Naive thymus-derived CD4-positive, alpha-beta T cell (primary cell): ENCODE results near the gene PTGES. TPM values are rescaled to one million over a fixed set of nuclear protein-coding genes. Genes with fewer than 3 reads are reported as not detected.

ENCODE experiments used
- ATAC-seq: fragments of 150-1000 bp; cut with Tn5 transposase; 2 replicates; pipeline ENCODE4 v1.10.0; 2021; ENCODE audit warnings: mild to moderate bottlenecking, moderate library complexity
- CTCF ChIA-PET: fragments of 350-600 bp; sonication (Branson Sonifier 250); formaldehyde crosslinking; loops from one replicate; lab custom pipeline; 2021; ENCODE audit warnings: antibody characterized with exemption; lab: Charles Lee
- POLR2A ChIA-PET: fragments of 350-600 bp; sonication (Branson Sonifier 250); formaldehyde crosslinking; loops from one replicate; lab custom pipeline; 2021; ENCODE audit warnings: antibody characterized with exemption, inconsistent platforms; lab: Charles Lee
- DNase-seq, 9 donors: peaks; one replicate each; pipeline versions ENCODE4 v3.0.0 to v3.0.0-alpha.2; 2020 to 2022; ENCODE audit warnings: mixed read lengths in 1 of 9
- H3K27ac ChIP-seq: one replicate; pipeline ENCODE4 v1.7.0; 2013; ENCODE audit warnings: mild to moderate bottlenecking, low read depth, low read length, moderate library complexity
- H3K27me3 ChIP-seq, 2 donors: one replicate each; pipeline ENCODE4 v1.7.0; 2013; ENCODE audit warnings: low read length in 2 of 2, mild to moderate bottlenecking in 2 of 2, moderate library complexity in 2 of 2; ENCODE audit not compliant: control insufficient read depth in 2 of 2, insufficient read depth in 2 of 2
- H3K36me3 ChIP-seq, 3 experiments: 1 replicate in 2 of 3; 2 replicates in 1 of 3; pipeline ENCODE4 v1.7.0; 2013; ENCODE audit warnings: low read length in 3 of 3, mild to moderate bottlenecking in 3 of 3, moderate library complexity in 1 of 3; ENCODE audit not compliant: insufficient read depth in 3 of 3, control insufficient read depth in 2 of 3
- H3K4me1 ChIP-seq, 2 donors: one replicate each; pipeline ENCODE4 v1.7.0; 2013; ENCODE audit warnings: low read length in 2 of 2, mild to moderate bottlenecking in 2 of 2, moderate library complexity in 1 of 2; ENCODE audit not compliant: control insufficient read depth in 2 of 2, insufficient read depth in 2 of 2
- H3K4me3 ChIP-seq: 2 replicates; pipeline ENCODE4 v1.7.0; 2013; ENCODE audit warnings: mild to moderate bottlenecking, low read length
- H3K9me3 ChIP-seq, 3 experiments: 1 replicate in 2 of 3; 2 replicates in 1 of 3; pipeline ENCODE4 v1.7.0; 2013; ENCODE audit warnings: low read length in 3 of 3; ENCODE audit not compliant: control insufficient read depth in 2 of 3
- H3K27ac Mint-ChIP-seq, 9 donors: one replicate each; pipeline ENCODE4 v1.8.0; 2020 to 2022; ENCODE audit warnings: mixed read lengths in 9 of 9, mild to moderate bottlenecking in 8 of 9, moderate library complexity in 5 of 9, inconsistent platforms in 2 of 9
- H3K27me3 Mint-ChIP-seq, 5 donors: one replicate each; pipeline ENCODE4 v1.8.0; 2021 to 2022; ENCODE audit warnings: mixed read lengths in 5 of 5, mild to moderate bottlenecking in 1 of 5
- H3K36me3 Mint-ChIP-seq, 5 donors: one replicate each; pipeline ENCODE4 v1.8.0; 2020 to 2022; ENCODE audit warnings: mixed read lengths in 5 of 5, mild to moderate bottlenecking in 3 of 5, inconsistent platforms in 1 of 5
- H3K4me1 Mint-ChIP-seq, 7 donors: one replicate each; pipeline ENCODE4 v1.8.0; 2020 to 2022; ENCODE audit warnings: mixed read lengths in 7 of 7, mild to moderate bottlenecking in 3 of 7, inconsistent platforms in 1 of 7
- H3K4me3 Mint-ChIP-seq, 10 donors: one replicate each; pipeline ENCODE4 v1.8.0; 2020 to 2022; ENCODE audit warnings: mild to moderate bottlenecking in 10 of 10, mixed read lengths in 10 of 10, moderate library complexity in 6 of 10, inconsistent platforms in 2 of 10
- H3K9me3 Mint-ChIP-seq, 11 donors: one replicate each; pipeline ENCODE4 v1.8.0; 2020 to 2022; ENCODE audit warnings: mixed read lengths in 11 of 11, mild to moderate bottlenecking in 4 of 11, inconsistent platforms in 1 of 11, moderate library complexity in 1 of 11
- intact Hi-C, 2 donors: fragments of 100-400 bp; cut with micrococcal nuclease; formaldehyde crosslinking; loops; one replicate each; pipeline ENCODE4 v1.15.1; 2023
- polyA plus RNA-seq, 2 donors: library from polyadenylated mRNA; unstranded; fragments of 300-500 nt; fragmentation: Illumina TruSeq; gene quantifications; one replicate each; pipeline ENCODE4 v1.2.3, GENCODE V29; 2021
- total RNA-seq, 6 experiments: library from RNA in 5 of 6; stranded (reverse) in 5 of 6; gene quantifications; 1 replicate in 5 of 6; 2 replicates in 1 of 6; pipeline ENCODE4 v1.2.3 and lab custom pipeline; 2021 to 2026

Gene PTGES
- total and polyA plus RNA-seq, 7 experiments from 2014 or later, result 0.19 to 1.1 (median 0.50) TPM; not detected in 4

DNA sequence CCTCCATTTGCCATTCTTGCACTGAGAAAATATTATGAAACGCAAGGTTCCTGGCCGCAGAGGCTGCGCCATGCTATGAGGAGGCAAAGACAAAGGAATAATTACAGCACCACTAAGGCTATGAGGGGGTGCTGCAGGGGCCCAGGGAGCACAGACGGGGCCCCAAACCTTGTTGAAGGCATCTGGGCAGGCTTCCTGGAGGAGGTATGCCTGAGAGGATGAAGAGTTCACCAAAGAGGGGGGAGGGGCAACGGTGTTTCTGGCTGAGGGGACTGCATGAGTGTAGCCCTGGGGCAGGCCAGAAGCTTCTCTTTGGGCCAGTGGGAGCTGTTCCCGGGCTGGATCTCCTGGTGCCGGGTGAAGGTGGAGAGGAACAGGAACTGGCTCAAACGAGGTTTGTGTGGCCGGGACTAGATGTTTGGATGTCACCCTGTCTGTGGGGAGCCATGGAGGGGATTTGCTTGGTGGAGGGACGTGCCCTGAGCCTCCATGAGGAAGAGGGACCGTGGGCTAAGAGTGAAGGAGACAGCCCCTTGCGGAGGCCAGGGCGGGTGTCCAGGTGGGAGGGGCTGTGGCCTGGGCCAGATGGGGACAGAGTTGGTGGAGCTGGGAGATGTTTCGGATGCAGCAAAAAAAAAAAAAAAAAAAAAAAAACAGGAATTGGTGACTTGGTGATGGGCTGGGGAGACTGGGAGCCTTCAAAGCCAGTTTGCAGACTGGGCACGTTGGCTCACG is 28.2 kb downstream of the PTGES start:
- POLR2A ChIA-PET, result interaction anchor here (0.6 kb wide), 1 partner anchor 59 kb away, joined by 3 read pairs; no protein-coding TSS in a partner anchor
- Mint-ChIP-seq H3K4me3 (no peak overlapping the region), H3K27ac (no peak overlapping the region), H3K36me3 (no peaks in the 10 kb centered on the region), H3K27me3 (peaks cover 0 to 17% (median 4%) of the 10 kb centered on the region in 5 donors), H3K9me3 (no peaks in the 10 kb centered on the region), H3K4me1 (peaks cover 0 to 4% (median 3%) of the 10 kb centered on the region in 7 donors)
- CTCF ChIA-PET, result interaction anchor here (1.5 kb wide), 1 partner anchor 61 kb away, joined by 6 read pairs; no protein-coding TSS in a partner anchor
- DNase-seq (no peak), ATAC-seq (no peak)
- H3K9me3 ChIP-seq, result no peaks in the 10 kb centered on the region
- H3K4me3 ChIP-seq, result no peak overlapping the region
- H3K27me3 ChIP-seq, result no peaks in the 10 kb centered on the region
- no peaks in the 10 kb centered on the region for H3K4me1 ChIP-seq
- no peak overlapping the region for H3K27ac ChIP-seq
- intact Hi-C loops, result loop anchor here in 1 of 2 donors (5.0 kb wide), 1 partner anchor 587 kb away; no protein-coding TSS in a partner anchor
- no peaks in the 10 kb centered on the region for H3K36me3 ChIP-seq

GRCh38 chr9:129722913-129723312 is 29.9 kb downstream of the PTGES start:
- no peaks in the 10 kb centered on the region for H3K4me1 ChIP-seq
- ATAC-seq (no peak), DNase-seq (no peak)
- CTCF ChIA-PET, result no interaction called here
- no peak overlapping the region for H3K4me3 ChIP-seq
- intact Hi-C loops, result no loop called here
- H3K4me1 Mint-ChIP-seq, result peaks cover 0 to 4% (median 3%) of the 10 kb centered on the region in 7 donors
- H3K4me3 Mint-ChIP-seq, result no peak overlapping the region
- no peak overlapping the region for H3K27ac ChIP-seq
- H3K36me3 ChIP-seq, result no peaks in the 10 kb centered on the region
- no peaks in the 10 kb centered on the region for H3K9me3 ChIP-seq
- H3K27me3 Mint-ChIP-seq, result peaks cover 0 to 16% (median 4%) of the 10 kb centered on the region in 5 donors
- POLR2A ChIA-PET, result no interaction called here
- H3K36me3 Mint-ChIP-seq, result no peaks in the 10 kb centered on the region
- no peak overlapping the region for H3K27ac Mint-ChIP-seq
- no peaks in the 10 kb centered on the region for H3K9me3 Mint-ChIP-seq
- no peaks in the 10 kb centered on the region for H3K27me3 ChIP-seq

GRCh38 chr9:129720865-129721545 is 31.8 kb downstream of the PTGES start:
- H3K4me3 ChIP-seq, result no peak overlapping the region
- no peaks in the 10 kb centered on the region for H3K36me3 ChIP-seq
- H3K9me3 Mint-ChIP-seq, result no peaks in the 10 kb centered on the region
- H3K27me3 Mint-ChIP-seq, result peaks cover 0 to 14% (median 4%) of the 10 kb centered on the region in 5 donors
- ChIA-PET POLR2A (no interaction called here), CTCF (no interaction called here)
- H3K4me1 Mint-ChIP-seq, result no peaks in the 10 kb centered on the region
- intact Hi-C loops, result no loop called here
- H3K4me1 ChIP-seq, result no peaks in the 10 kb centered on the region
- ATAC-seq, result no peak
- H3K27me3 ChIP-seq, result no peaks in the 10 kb centered on the region
- no peak overlapping the region for H3K27ac Mint-ChIP-seq
- H3K36me3 Mint-ChIP-seq, result no peaks in the 10 kb centered on the region
- H3K4me3 Mint-ChIP-seq, result no peak overlapping the region
- H3K9me3 ChIP-seq, result no peaks in the 10 kb centered on the region
- no peak for DNase-seq
- H3K27ac ChIP-seq, result no peak overlapping the region

DNA sequence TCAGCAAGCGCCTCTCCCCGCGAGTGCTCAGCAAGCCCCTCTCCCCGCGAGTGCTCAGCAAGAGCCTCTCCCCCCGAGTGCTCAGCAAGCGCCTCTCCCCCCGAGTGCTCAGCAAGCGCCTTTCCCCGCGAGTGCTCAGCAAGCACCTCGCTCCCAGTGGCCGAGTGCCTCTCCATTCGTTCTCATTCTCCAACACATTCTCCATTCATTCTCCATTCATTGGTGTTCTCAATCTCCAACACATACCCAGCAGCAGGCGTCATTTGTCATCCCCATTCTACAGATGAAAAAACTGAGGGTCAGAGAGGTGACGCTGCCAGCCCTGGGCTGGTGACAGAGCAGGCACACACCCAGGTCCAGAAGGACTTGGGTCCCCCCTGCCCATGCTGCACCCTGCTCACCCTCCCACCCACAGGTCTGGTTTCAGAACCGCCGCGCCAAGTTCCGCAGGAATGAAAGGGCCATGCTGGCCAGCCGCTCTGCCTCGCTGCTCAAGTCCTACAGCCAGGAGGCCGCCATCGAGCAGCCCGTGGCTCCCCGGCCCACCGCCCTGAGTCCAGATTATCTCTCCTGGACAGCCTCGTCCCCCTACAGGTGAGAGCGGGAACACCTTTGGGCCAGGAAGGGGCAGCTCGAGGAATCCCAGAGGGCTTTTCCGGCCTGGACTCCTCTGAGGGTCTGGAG is 32.5 kb downstream of the PTGES start:
- no peaks in the 10 kb centered on the region for H3K4me1 ChIP-seq
- intact Hi-C loops, result no loop called here
- ChIA-PET CTCF (no interaction called here), POLR2A (no interaction called here)
- no peaks in the 10 kb centered on the region for H3K36me3 ChIP-seq
- no peak overlapping the region for H3K27ac Mint-ChIP-seq
- peaks cover 0 to 14% (median 4%) of the 10 kb centered on the region in 5 donors for H3K27me3 Mint-ChIP-seq
- H3K9me3 ChIP-seq, result no peaks in the 10 kb centered on the region
- H3K27ac ChIP-seq, result no peak overlapping the region
- H3K4me3 ChIP-seq, result no peak overlapping the region
- DNase-seq (no peak), ATAC-seq (no peak)
- no peaks in the 10 kb centered on the region for H3K36me3 Mint-ChIP-seq
- H3K4me3 Mint-ChIP-seq, result no peak overlapping the region
- H3K27me3 ChIP-seq, result no peaks in the 10 kb centered on the region
- no peaks in the 10 kb centered on the region for H3K9me3 Mint-ChIP-seq
- H3K4me1 Mint-ChIP-seq, result peaks cover 0 to 4% (median 0%) of the 10 kb centered on the region in 7 donors

DNA sequence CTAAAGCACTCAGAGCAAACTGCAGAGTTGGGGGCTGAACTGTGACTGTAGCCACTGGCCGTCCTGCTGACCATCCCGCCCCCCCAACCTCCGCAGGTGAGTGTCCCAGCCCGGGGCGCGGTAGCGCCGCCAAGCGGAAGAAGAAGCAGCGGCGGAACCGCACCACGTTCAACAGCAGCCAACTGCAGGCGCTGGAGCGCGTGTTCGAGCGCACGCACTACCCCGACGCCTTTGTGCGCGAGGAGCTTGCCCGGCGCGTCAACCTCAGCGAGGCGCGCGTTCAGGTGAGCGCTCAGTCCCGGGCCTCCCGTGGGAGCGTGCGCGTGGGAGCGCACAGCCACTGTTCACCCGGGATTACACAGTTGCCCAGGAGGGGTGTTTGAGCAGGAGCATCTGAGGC is 33.7 kb downstream of the PTGES start:
- Mint-ChIP-seq H3K4me1 (peaks cover 0 to 4% (median 0%) of the 10 kb centered on the region in 7 donors), H3K9me3 (no peaks in the 10 kb centered on the region), H3K27me3 (peaks cover 0 to 18% (median 4%) of the 10 kb centered on the region in 5 donors), H3K27ac (no peak overlapping the region), H3K36me3 (no peaks in the 10 kb centered on the region), H3K4me3 (no peak overlapping the region)
- Histone ChIP-seq H3K9me3 (no peaks in the 10 kb centered on the region), H3K27me3 (no peaks in the 10 kb centered on the region), H3K27ac (no peak overlapping the region), H3K4me3 (no peak overlapping the region), H3K36me3 (no peaks in the 10 kb centered on the region), H3K4me1 (no peaks in the 10 kb centered on the region)
- ATAC-seq, result no peak
- DNase-seq, result no peak
- ChIA-PET CTCF (no interaction called here), POLR2A (no interaction called here)
- intact Hi-C loops, result no loop called here

DNA sequence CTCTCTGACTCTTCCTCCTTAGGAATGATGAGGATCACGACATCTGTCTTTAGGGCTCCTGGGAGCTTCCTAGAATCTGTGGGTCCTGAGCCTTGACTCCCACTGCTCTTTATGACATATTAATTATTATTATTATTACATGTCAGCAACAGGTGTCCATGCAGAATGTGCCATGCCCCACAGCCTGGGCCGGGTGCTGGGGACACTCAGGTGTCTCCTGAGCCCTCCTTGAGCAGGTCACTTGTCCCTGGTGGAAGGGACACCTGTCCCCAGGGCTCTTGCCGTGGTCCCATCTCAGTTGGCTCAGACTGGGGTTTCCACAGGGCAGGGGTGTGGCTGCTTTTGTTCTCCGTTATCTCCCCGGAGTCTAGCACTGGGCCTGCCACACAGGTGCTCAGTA is 34.2 kb downstream of the PTGES start:
- Mint-ChIP-seq H3K9me3 (no peaks in the 10 kb centered on the region), H3K27me3 (peaks cover 0 to 18% (median 4%) of the 10 kb centered on the region in 5 donors), H3K27ac (no peak overlapping the region), H3K36me3 (no peaks in the 10 kb centered on the region), H3K4me3 (no peak overlapping the region), H3K4me1 (peaks cover 0 to 4% (median 0%) of the 10 kb centered on the region in 7 donors)
- no peaks in the 10 kb centered on the region for H3K36me3 ChIP-seq
- no peak for ATAC-seq
- DNase-seq, result no peak
- H3K4me3 ChIP-seq, result no peak overlapping the region
- intact Hi-C loops, result no loop called here
- H3K4me1 ChIP-seq, result no peaks in the 10 kb centered on the region
- ChIA-PET POLR2A (no interaction called here), CTCF (no interaction called here)
- H3K9me3 ChIP-seq, result no peaks in the 10 kb centered on the region
- H3K27ac ChIP-seq, result no peak overlapping the region
- H3K27me3 ChIP-seq, result no peaks in the 10 kb centered on the region
